ENCODE data around the gene XYLB. TPM values are rescaled to one million over a fixed set of nuclear protein-coding genes. Genes with fewer than 3 reads are reported as not detected.

Gene XYLB
- total RNA-seq, 2 donors from 2014 or later, result 4.7 to 6.3 TPM

DNA sequence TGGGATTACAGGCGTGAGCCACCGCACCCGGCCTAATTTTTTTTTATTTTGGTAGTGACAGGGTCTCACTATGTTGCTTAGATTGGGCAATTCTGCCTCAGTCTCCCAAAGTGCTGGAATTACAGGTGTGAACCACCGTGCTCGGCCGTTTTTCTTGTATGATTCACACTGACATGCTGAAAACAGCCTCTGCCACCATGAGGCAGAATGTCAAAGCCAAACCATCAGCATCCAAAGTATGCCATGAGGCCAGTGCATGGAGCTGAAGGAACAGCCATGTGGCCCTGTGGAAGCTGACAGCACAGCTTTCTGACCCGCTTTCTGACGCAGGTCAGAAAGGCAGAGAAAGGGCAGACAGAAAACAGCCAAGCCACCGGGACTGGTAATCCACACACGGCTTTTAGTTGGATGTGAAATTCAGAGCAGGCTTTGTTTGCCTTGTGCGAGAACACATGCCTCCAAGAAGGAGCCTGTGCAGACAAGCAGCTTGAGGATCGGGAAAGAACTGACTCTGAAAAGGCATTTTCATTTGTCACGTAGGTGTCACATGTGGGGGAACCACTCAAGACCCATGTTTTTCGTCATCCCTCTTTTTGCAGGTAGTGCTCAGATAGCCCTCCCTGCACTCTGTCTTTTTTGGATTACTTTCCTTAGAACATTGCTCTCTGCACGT lies 25.1 kb downstream of the XYLB start:
- no peak for DNase-seq
- TF ChIP-seq, protein P1, sequence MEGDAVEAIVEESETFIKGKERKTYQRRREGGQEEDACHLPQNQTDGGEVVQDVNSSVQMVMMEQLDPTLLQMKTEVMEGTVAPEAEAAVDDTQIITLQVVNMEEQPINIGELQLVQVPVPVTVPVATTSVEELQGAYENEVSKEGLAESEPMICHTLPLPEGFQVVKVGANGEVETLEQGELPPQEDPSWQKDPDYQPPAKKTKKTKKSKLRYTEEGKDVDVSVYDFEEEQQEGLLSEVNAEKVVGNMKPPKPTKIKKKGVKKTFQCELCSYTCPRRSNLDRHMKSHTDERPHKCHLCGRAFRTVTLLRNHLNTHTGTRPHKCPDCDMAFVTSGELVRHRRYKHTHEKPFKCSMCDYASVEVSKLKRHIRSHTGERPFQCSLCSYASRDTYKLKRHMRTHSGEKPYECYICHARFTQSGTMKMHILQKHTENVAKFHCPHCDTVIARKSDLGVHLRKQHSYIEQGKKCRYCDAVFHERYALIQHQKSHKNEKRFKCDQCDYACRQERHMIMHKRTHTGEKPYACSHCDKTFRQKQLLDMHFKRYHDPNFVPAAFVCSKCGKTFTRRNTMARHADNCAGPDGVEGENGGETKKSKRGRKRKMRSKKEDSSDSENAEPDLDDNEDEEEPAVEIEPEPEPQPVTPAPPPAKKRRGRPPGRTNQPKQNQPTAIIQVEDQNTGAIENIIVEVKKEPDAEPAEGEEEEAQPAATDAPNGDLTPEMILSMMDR (conservative IDR thresholded peaks at IDR 0.05), result no peak
- Histone ChIP-seq H3K4me3 (ENCODE audit: low read length) (no peak overlapping the region), H3K9ac (ENCODE audit: extremely low read depth, low read length, poor library complexity, severe bottlenecking) (no peak overlapping the region), H3K27me3 (ENCODE audit: control insufficient read depth, insufficient read depth, low read length, poor library complexity, severe bottlenecking) (no peaks in the 10 kb centered on the region), H3K4me1 (ENCODE audit: control insufficient read depth, insufficient read depth, low read length) (no peaks in the 10 kb centered on the region), H3K36me3 (ENCODE audit: control insufficient read depth, insufficient read depth, low read length) (peaks cover 6% of the 10 kb centered on the region), H3K9me3 (ENCODE audit: control insufficient read depth, low read length) (peaks cover 7% of the 10 kb centered on the region), H3K27ac (ENCODE audit: low read depth, low read length) (no peak overlapping the region)
- no peaks in the 10 kb centered on the region for H3K27me3 Mint-ChIP-seq (ENCODE audit: insufficient read depth)
- 89 to 90% methylated on average over 14 to 15 of the region's 15 CpGs for WGBS, 2 experiments (ENCODE audit: insufficient coverage in 1 of 2, insufficient read length in 1 of 2)
- peaks cover 58% of the 10 kb centered on the region for H3K36me3 Mint-ChIP-seq (ENCODE audit: low read depth)
- H3K27ac Mint-ChIP-seq, result no peak overlapping the region
- H3K9me3 Mint-ChIP-seq, result peaks cover 8% of the 10 kb centered on the region
- H3K4me3 Mint-ChIP-seq, result no peak overlapping the region
- H3K4me1 Mint-ChIP-seq, result no peaks in the 10 kb centered on the region

DNA sequence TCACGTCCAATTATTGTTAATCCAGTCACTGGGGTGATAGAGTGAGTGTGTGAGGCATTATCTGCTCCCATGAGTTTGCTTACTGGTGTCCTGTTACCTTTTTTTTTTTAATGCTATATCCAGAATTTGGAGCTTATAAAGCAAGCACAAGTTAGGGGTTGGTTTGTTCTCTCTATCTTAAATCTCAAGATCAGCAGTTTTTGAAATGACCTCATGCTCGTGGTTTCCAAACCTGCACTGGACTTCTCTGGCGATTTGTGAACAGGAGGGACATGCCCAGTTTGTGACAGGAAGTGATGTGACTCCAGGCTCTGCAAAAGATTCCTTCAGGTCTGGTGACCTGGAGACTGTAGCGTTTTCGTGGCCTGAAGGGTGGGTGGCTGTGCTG lies 25.6 kb downstream of the XYLB start:
- no peak overlapping the region for H3K4me3 ChIP-seq (ENCODE audit: low read length)
- no peak overlapping the region for H3K9ac ChIP-seq (ENCODE audit: extremely low read depth, low read length, poor library complexity, severe bottlenecking)
- TF ChIP-seq, protein P1 (conservative IDR thresholded peaks at IDR 0.05), result no peak
- no peaks in the 10 kb centered on the region for H3K27me3 ChIP-seq (ENCODE audit: control insufficient read depth, insufficient read depth, low read length, poor library complexity, severe bottlenecking)
- 89 to 91% methylated on average over 4 to 5 of the region's 5 CpGs for WGBS, 2 experiments (ENCODE audit: insufficient coverage in 1 of 2, insufficient read length in 1 of 2)
- no peaks in the 10 kb centered on the region for H3K4me1 Mint-ChIP-seq
- H3K4me3 Mint-ChIP-seq, result no peak overlapping the region
- H3K27ac ChIP-seq (ENCODE audit: low read depth, low read length), result no peak overlapping the region
- no peaks in the 10 kb centered on the region for H3K27me3 Mint-ChIP-seq (ENCODE audit: insufficient read depth)
- no peaks in the 10 kb centered on the region for H3K4me1 ChIP-seq (ENCODE audit: control insufficient read depth, insufficient read depth, low read length)
- peaks cover 6% of the 10 kb centered on the region for H3K36me3 ChIP-seq (ENCODE audit: control insufficient read depth, insufficient read depth, low read length)
- peaks cover 7% of the 10 kb centered on the region for H3K9me3 ChIP-seq (ENCODE audit: control insufficient read depth, low read length)
- peaks cover 8% of the 10 kb centered on the region for H3K9me3 Mint-ChIP-seq
- no peak for DNase-seq
- no peak overlapping the region for H3K27ac Mint-ChIP-seq
- H3K36me3 Mint-ChIP-seq (ENCODE audit: low read depth), result peaks cover 63% of the 10 kb centered on the region

DNA sequence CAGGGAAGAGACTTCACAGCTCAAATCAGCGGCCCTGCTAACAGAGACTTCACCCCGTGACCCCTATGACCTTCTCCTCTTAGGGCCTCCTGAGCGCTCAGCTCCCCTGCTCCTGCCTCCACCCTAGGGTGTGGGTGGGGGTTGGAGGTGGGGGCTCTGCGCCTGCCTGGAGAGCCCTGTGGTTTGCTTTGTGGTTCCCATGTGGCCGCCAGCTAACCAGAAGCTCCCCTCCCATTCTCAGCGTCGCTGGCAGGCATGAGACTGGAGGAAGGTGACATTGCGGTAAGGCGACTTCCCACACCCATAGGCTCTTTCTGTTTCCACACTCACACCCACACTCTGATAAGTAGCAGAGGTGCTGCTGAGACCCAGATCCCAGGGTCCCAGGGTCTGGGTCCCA lies 27.6 kb downstream of the XYLB start:
- WGBS, 2 experiments (ENCODE audit: insufficient coverage in 1 of 2, insufficient read length in 1 of 2), result 94% methylated on average over 9 of the region's 9 CpGs; no CpG with 5 or more reads in 1 of the 2 experiments
- no peaks in the 10 kb centered on the region for H3K9me3 ChIP-seq (ENCODE audit: control insufficient read depth, low read length)
- no peak overlapping the region for H3K4me3 Mint-ChIP-seq
- peaks cover 61% of the 10 kb centered on the region for H3K36me3 Mint-ChIP-seq (ENCODE audit: low read depth)
- H3K4me1 Mint-ChIP-seq, result no peaks in the 10 kb centered on the region
- no peak for DNase-seq
- no peaks in the 10 kb centered on the region for H3K9me3 Mint-ChIP-seq
- H3K27me3 ChIP-seq (ENCODE audit: control insufficient read depth, insufficient read depth, low read length, poor library complexity, severe bottlenecking), result no peaks in the 10 kb centered on the region
- H3K27ac Mint-ChIP-seq, result peak overlapping the region; percentile 68
- no peaks in the 10 kb centered on the region for H3K27me3 Mint-ChIP-seq (ENCODE audit: insufficient read depth)
- H3K4me3 ChIP-seq (ENCODE audit: low read length), result no peak overlapping the region
- H3K27ac ChIP-seq (ENCODE audit: low read depth, low read length), result no peak overlapping the region
- TF ChIP-seq, protein P1 (conservative IDR thresholded peaks at IDR 0.05), result no peak
- H3K36me3 ChIP-seq (ENCODE audit: control insufficient read depth, insufficient read depth, low read length), result peaks cover 6% of the 10 kb centered on the region
- H3K9ac ChIP-seq (ENCODE audit: extremely low read depth, low read length, poor library complexity, severe bottlenecking), result no peak overlapping the region
- no peaks in the 10 kb centered on the region for H3K4me1 ChIP-seq (ENCODE audit: control insufficient read depth, insufficient read depth, low read length)

All from endodermal cell (in vitro differentiated cells).